GM19351 (cell line): ENCODE measurements around the gene GTF2IRD1.
A peak's percentile ranks its signal among the peaks of the same experiment; 100 is the strongest.

ENCODE experiments used
- ATAC-seq: cut with Tn5 transposase; IDR thresholded peaks from one replicate; pipeline ENCODE4 v1.9.1; 2021; ENCODE audit warnings: mild to moderate bottlenecking, moderate library complexity; ENCODE audit not compliant: unreplicated experiment

Gene GTF2IRD1

DNA sequence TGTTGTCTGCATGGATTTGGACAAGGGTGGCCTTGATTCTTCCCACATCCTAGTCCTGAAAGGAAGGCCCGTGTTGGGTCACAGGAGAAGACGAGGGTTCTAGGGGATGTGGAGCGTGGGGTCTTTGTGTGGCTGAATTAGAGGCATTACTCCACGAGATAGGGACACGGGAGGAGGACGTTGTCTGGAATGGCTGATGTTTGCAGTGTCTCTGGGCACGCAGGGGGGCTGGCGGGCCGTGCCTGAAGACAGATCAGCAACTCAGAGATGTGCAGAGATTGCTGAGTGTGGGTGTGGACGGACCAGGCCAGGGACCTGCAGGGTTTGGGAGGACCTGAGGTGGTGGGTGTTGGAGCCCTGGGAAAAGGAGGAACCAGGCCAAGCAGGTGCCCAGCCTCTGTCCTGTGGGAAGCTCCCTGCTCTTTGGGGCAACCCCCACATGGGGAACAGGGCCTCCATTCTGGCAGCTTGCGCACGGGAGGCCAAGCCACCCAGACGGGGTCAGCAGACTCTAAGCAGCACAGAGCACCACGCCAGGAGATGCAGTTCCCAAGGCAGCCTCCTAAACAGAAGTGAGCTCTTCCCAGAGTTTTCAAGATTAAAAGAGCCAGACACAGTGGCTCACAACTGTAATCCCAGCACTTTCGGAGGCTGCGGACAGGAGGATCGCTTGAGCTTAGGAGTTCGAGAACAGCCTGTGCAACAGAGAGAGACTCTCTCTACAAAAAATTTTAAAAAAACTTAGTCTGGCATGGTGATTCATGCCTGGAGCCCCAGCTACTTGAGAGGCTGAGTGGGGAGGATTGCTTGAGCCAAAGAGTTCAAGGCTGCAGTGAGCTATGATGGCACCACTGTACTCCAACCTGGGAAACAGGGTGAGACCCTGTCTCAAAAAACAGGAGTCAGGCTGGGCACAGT, 132.8 kb downstream of the GTF2IRD1 start:
- ATAC-seq, result no peak

- ATAC-seq, result peak; percentile 84
These were observed 133.9 kb downstream of the GTF2IRD1 start for GRCh38 chr7:74587435-74588126.

DNA sequence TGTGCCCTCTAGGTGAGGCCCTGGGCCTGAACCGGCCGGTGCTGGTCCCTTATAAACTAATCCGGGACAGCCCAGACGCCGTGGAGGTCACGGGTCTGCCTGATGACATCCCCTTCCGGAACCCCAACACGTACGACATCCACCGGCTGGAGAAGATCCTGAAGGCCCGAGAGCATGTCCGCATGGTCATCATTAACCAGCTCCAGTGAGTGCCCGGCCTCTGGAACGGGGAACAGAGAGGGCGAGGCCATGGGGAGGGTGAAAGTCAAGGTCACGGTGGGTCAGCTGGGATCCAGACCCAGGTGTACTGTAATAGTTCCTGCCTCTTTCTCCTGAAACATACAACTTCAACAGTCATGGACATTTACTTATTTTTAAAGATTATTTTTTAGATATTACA, 137.1 kb downstream of the GTF2IRD1 start:
- no peak for ATAC-seq

DNA sequence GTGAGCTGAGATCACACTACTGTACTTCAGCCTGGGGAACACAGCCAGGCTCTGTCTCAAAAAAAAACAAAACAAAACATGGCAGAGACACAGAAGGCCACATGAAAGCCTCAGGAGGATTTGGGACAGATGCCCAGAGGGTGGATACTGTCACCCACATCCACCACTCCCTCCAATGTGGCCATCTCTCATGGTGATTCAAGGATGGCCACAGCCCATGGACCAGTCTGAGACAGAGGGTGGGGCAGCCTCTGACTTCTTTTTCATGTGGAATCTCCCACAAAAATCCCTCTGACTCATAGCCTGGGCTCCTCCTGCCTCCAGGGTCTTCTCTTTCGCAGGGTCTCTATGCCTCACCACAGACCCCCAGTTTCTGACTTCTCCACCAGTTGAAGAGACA, 144.9 kb downstream of the GTF2IRD1 start:
- no peak for ATAC-seq

GRCh38 chr7:74599244-74599643, 145.5 kb downstream of the GTF2IRD1 start:
- peak; percentile 53 for ATAC-seq

- no peak for ATAC-seq
These were observed 150.8 kb downstream of the GTF2IRD1 start for GRCh38 chr7:74604326-74605020.

DNA sequence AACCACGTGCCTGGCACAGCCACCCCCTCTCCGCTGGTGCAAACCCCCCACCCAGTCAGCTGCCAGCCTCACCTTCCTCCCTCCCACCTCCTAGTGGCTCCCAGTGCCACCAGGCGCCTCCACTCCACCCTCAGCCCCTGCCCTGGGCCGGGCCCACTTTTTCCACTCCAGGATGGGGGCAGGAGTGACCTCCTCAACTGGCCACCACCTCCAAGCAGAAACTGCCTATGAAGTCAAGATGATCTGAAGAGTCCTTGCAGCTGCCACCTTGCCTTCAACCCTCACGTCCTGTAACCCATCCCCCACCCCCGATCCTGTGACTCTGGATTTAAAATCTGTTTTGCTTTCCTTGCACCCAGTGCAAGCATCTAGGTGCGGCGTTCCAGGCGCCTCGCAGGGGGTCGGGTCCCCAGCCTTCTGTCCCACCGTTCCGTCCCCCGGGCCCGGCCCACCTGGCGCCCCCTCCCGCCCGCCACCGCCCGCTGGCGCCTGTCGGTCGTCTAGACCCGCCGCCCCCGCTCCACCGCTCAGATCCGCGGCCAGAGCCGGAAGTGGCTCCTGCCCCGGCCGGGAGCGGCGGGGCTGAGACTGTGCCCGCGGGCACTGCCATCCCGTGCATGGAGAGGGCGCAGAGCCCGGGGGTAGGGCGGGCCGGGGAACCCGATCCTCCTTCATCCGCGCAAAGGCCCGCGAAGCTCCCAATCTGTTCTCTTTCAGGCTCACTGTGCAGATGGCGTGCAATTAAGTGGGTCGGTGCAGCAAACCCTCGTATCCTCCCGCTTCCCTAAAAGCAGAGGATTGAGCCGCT, 152.6 kb downstream of the GTF2IRD1 start:
- peak; percentile 60 for ATAC-seq

GRCh38 chr7:74606909-74607510, 153.3 kb downstream of the GTF2IRD1 start:
- no peak for ATAC-seq

GRCh38 chr7:74612015-74612829, 158.5 kb downstream of the GTF2IRD1 start:
- ATAC-seq, result no peak

DNA sequence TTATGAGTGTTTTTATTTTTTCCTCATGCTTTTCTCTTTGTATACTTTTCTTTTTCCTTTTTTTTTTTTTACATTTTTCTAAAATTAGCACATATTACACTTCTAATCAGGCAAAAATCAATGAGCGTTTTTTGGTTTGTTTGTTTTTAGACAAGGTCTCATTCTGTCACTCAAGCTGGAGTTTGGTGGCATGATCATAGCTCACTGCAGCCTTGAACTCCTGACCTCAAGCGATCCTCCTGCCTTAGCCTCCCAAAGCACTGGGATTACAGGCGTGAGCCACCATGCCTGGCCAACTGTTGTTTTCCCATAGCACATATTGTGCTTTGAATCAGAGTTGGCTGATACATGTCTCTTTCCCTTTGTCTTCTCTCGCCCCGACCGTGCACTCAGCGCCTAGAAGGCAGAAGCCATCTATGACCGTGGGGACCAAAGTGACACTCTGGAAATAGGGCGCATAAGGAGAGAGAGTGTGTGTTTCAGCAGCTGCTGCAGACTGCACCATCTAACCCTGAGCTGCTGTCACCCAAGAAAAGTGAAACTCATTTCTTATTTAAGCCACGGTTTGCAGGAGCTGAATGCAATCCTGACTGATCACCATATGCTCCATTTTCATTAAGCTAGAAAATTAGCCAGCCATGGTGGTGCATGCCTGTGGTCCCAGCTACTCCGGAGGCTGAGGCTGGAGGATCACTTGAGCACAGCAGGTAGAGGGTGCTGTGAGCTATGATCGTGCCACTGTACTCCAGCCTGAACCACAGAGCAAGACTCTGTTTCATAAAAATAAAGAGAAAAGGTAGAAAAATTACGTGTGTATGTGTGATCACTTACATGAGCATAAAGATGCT, 162.5 kb downstream of the GTF2IRD1 start:
- no peak for ATAC-seq

DNA sequence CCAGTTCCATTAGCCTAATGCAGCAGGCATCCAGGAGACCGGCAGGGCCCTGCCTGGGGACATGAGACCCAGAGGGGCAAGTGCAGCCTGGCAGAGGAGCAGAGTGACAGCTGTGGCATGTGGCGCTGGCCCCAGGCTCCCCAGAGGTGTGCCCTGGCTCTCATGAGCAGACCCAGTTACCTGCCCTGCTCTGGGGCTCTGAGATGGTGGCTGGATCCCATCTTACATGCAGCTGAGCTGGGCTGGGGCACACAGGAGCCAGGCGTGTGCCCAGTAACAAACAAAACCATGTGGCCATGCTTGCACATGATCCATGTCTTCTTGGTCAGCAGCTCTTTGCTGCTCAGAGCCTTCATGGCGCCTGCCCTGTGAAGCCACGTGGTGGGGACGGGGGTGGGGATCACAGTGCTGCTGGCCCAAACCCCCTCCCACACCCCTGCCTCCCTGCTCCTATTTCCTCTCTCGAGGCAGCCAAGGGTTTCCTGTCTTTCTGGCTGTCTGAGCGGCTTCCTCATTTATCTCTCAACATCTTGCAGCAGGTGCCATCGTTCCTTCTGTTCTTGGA, 163.6 kb downstream of the GTF2IRD1 start:
- no peak for ATAC-seq

- ATAC-seq, result no peak
These were observed 165.6 kb downstream of the GTF2IRD1 start for GRCh38 chr7:74619235-74619860.

DNA sequence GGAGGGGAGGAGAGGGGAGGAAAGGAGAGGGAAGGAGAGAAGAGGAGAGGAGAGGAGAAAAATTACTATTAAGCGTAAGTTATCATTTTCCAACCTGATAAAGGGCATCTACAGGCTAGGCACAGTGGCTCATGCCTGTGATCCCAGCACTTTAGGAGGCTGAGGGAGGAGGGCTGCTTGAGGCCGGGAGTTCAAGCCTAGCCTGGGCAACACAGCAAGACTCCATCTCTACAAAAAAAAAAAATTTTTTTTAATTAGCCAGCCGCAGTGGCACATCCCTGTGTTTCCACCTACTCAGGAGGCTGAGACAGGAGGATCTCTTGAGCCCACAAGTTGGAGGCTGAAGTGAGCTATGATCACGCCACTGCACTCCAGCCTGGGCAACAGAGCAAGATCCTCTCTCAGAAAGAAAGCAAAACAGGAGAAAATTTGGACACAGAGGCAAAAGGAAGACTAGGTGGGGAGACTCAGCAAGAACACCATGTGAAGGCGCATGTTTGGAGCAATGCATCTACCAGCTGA, 168.6 kb downstream of the GTF2IRD1 start:
- ATAC-seq, result no peak

- no peak for ATAC-seq
These were observed 169.4 kb downstream of the GTF2IRD1 start for GRCh38 chr7:74623135-74623534.

- no peak for ATAC-seq
These were observed 171.7 kb downstream of the GTF2IRD1 start for GRCh38 chr7:74625446-74625845.

DNA sequence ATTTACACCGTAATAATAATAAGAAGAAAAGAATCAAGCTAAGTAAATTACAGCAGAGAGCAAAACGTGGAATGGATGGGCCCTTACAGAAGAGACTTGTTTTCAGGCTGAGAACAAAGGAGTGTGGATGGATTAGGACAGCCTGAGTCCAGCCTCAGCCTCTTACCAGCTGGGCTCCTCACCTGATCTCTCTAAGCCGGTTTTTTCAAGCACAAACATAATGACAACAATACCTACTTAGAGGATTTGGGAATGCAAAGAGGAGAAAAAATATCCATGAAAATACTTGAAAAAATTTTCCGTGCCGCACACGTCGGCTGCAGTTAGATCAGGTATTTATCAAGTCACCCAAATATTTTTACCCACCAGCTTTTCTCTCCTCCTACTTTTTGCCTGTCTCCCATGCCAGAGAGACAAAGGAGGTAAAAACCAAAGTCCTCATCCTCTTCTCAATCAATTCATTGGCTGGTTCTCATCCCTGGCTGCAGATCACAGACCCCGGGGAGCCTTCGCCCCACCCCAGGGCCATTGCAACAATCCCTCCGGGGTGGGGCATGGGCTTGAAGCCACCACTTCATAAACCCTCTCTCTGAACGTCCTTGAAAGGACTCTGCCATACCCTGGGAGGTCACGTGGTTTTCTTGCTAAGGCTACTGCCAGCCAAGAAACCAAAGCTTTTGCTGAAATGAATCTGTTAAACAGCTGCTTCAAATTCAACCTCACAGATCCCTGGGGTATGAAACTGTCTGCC, 174.1 kb downstream of the GTF2IRD1 start:
- ATAC-seq, result no peak

GRCh38 chr7:74632505-74632904, 178.8 kb downstream of the GTF2IRD1 start:
- ATAC-seq, result no peak
